ENCODE results near the gene CA10. TPM values are rescaled to one million over a fixed set of nuclear protein-coding genes. Genes with fewer than 3 reads are reported as not detected.

CA10 gene
- total RNA-seq, 1 experiment from 2014 or later = 0.46 TPM

GRCh38 chr17:51911237-51911636 is 247.3 kb downstream of the CA10 start:
- Mint-ChIP-seq H3K9me3 (no peaks in the 10 kb centered on the region), H3K27ac (no peak overlapping the region), H3K4me3 (no peak overlapping the region), H3K27me3 (ENCODE audit: low read depth) (no peaks in the 10 kb centered on the region), H3K4me1 (peaks cover 30 to 41% of the 10 kb centered on the region in 2 experiments), H3K36me3 (ENCODE audit: insufficient read depth in 1 of 3, low read depth in 3 of 3) (no peaks in the 10 kb centered on the region; a peak in 1 of 7 replicates)
- Histone ChIP-seq H3K27me3 (ENCODE audit: insufficient read depth, low read length) (no peaks in the 10 kb centered on the region), H3K9ac (ENCODE audit: extremely low read depth, insufficient read length, low read length) (no peak overlapping the region), H3K79me1 (ENCODE audit: insufficient read depth, low read depth, low read length, poor library complexity, severe bottlenecking) (no peaks in the 10 kb centered on the region), H2AK5ac (ENCODE audit: insufficient read length, low read length) (no peak overlapping the region), H3T11ph (ENCODE audit: low read length) (no peak overlapping the region), H3K4me1 (ENCODE audit: insufficient read depth, low read length) (peaks cover 4% of the 10 kb centered on the region; the same call in 1 of the 2 replicates), H4K20me1 (ENCODE audit: control insufficient read depth, insufficient read depth, insufficient read length) (no peaks in the 10 kb centered on the region), H4K8ac (replicated peaks; ENCODE audit: insufficient read length, low read depth, low read length) (no peak overlapping the region), H3K23ac (ENCODE audit: insufficient read length, low read depth, low read length) (no peak overlapping the region), H3K14ac (ENCODE audit: insufficient read depth, low read length) (no peak overlapping the region), H4K5ac (ENCODE audit: insufficient read length, low read depth, low read length) (no peak overlapping the region), H2BK5ac (ENCODE audit: insufficient read length, low read length) (no peak overlapping the region), H3K4me2 (ENCODE audit: insufficient read depth, insufficient read length, low read length) (no peak overlapping the region), H4K91ac (ENCODE audit: insufficient read length, low read depth, low read length) (no peak overlapping the region), H2BK20ac (ENCODE audit: low read depth, low read length, poor library complexity, severe bottlenecking) (no peak overlapping the region), H3K4ac (ENCODE audit: low read depth, low read length) (no peak overlapping the region), H3K9me3 (ENCODE audit: control insufficient read depth, low read depth, low read length) (no peaks in the 10 kb centered on the region), H3K27ac (ENCODE audit: insufficient read length, low read depth, low read length) (no peak overlapping the region), H2BK120ac (ENCODE audit: low read depth, low read length, poor library complexity, severe bottlenecking) (no peak overlapping the region), H2AFZ (ENCODE audit: low read length) (no peak overlapping the region), H3K56ac (ENCODE audit: insufficient read length, low read depth, low read length) (no peak overlapping the region), H3K18ac (ENCODE audit: insufficient read length, low read depth, low read length) (no peak overlapping the region), H2BK12ac (ENCODE audit: insufficient read length, low read depth, low read length) (no peak overlapping the region), H2BK15ac (ENCODE audit: low read depth, low read length) (no peak overlapping the region), H3K23me2 (ENCODE audit: insufficient read length, low read depth, low read length, poor library complexity, severe bottlenecking) (no peaks in the 10 kb centered on the region), H3K79me2 (ENCODE audit: insufficient read depth, low read length) (no peaks in the 10 kb centered on the region)
- no peak for DNase-seq
- no peak for TF ChIP-seq CTCF (conservative IDR thresholded peaks at IDR 0.05)
- WGBS (ENCODE audit: extremely low coverage, insufficient read length, low lambda C conversion rate) = no CpG with 5 or more reads among the region's 6 CpGs

All from H9 (cell line).